SK-N-SH treated with all-trans-retinoic acid at 6 μM for 48 hours (cell line): ENCODE data around the gene TTF2.

Experiments
- ATAC-seq: fragments of 200-7000 bp; cut with Tn5 transposase; 3 replicates; pipeline ENCODE4 v1.9.1; 2020; ENCODE audit warnings: mild to moderate bottlenecking, moderate library complexity
- ARNTL ChIP-seq: fragments of 450-650 bp; formaldehyde crosslinking; IDR thresholded peaks from 2 replicates; pipeline ENCODE4 v1.5.0; 2020; ENCODE audit warnings: low read depth, mild to moderate bottlenecking, moderate library complexity, borderline replicate concordance
- BACH2 ChIP-seq: fragments of 250-450 bp; sonication (Bioruptor Pico); IDR thresholded peaks from 2 replicates; pipeline ENCODE4 v1.9.0; 2021; ENCODE audit warnings: mild to moderate bottlenecking, borderline replicate concordance
- CSDC2 ChIP-seq: fragments of 250-450 bp; sonication (Bioruptor Pico); IDR thresholded peaks from 2 replicates; pipeline ENCODE4 v1.5.0; 2020; ENCODE audit warnings: mild to moderate bottlenecking, moderate library complexity
- ESRRG ChIP-seq: fragments of 250-450 bp; sonication (Bioruptor Pico); IDR thresholded peaks from 2 replicates; pipeline ENCODE4 v1.6.1; 2021; ENCODE audit warnings: mild to moderate bottlenecking
- GLIS3 ChIP-seq: fragments of 250-450 bp; sonication (Bioruptor Pico); IDR thresholded peaks from 2 replicates; pipeline ENCODE4 v1.5.0; 2020; ENCODE audit warnings: mild to moderate bottlenecking, moderate library complexity
- ISL1 ChIP-seq: fragments of 250-450 bp; sonication (Bioruptor Pico); IDR thresholded peaks from 2 replicates; pipeline ENCODE4 v2.1.2; 2022; ENCODE audit warnings: mild to moderate bottlenecking, moderate library complexity
- OSR1 ChIP-seq: fragments of 250-450 bp; sonication (Bioruptor Pico); IDR thresholded peaks from 2 replicates; pipeline ENCODE4 v1.8.0; 2022; ENCODE audit warnings: moderate library complexity, mild to moderate bottlenecking, inconsistent platforms
- POU6F1 ChIP-seq: fragments of 250-450 bp; sonication (Bioruptor Pico); IDR thresholded peaks from 2 replicates; pipeline ENCODE4 v1.8.0; 2021; ENCODE audit warnings: low read depth, mild to moderate bottlenecking, moderate library complexity, borderline replicate concordance
- PPARA ChIP-seq: fragments of 250-450 bp; sonication (Bioruptor Pico); IDR thresholded peaks from 2 replicates; pipeline ENCODE4 v1.5.0; 2020; ENCODE audit warnings: mild to moderate bottlenecking, borderline replicate concordance
- RARB ChIP-seq: fragments of 250-450 bp; sonication (Bioruptor Pico); IDR thresholded peaks from 2 replicates; pipeline ENCODE4 v1.8.0; 2021; ENCODE audit warnings: mild to moderate bottlenecking, moderate library complexity
- SNAI2 ChIP-seq: fragments of 250-450 bp; sonication (Bioruptor Pico); IDR thresholded peaks from 2 replicates; pipeline ENCODE4 v1.5.0; 2020; ENCODE audit warnings: mild to moderate bottlenecking, moderate library complexity
- TCF4 ChIP-seq: fragments of 250-450 bp; sonication (Bioruptor Pico); IDR thresholded peaks from 2 replicates; pipeline ENCODE4 v1.8.0; 2021; ENCODE audit warnings: mild to moderate bottlenecking, moderate library complexity, borderline replicate concordance
- TOX ChIP-seq: fragments of 250-450 bp; sonication (Bioruptor Pico); IDR thresholded peaks from 2 replicates; pipeline ENCODE4 v1.8.0; 2021; ENCODE audit warnings: mild to moderate bottlenecking, moderate library complexity, borderline replicate concordance
- ZC3H10 ChIP-seq: fragments of 250-450 bp; sonication (Bioruptor Pico); IDR thresholded peaks from 2 replicates; pipeline ENCODE4 v1.5.1; 2021; ENCODE audit warnings: mild to moderate bottlenecking, moderate library complexity
- ZFP3 ChIP-seq: fragments of 250-450 bp; sonication (Bioruptor Pico); IDR thresholded peaks from 2 replicates; pipeline ENCODE4 v1.5.0; 2020; ENCODE audit warnings: mild to moderate bottlenecking, moderate library complexity
- ZFP30 ChIP-seq: fragments of 450-650 bp; formaldehyde crosslinking; IDR thresholded peaks from 2 replicates; pipeline ENCODE4 v1.5.0; 2022; ENCODE audit warnings: mild to moderate bottlenecking, moderate library complexity
- ZNF565 ChIP-seq: fragments of 450-650 bp; formaldehyde crosslinking; conservative IDR thresholded peaks from 2 replicates; pipeline ENCODE4 v1.5.0; 2020; ENCODE audit warnings: low read depth, mild to moderate bottlenecking, moderate library complexity
- ZNF70 ChIP-seq: fragments of 450-650 bp; formaldehyde crosslinking; IDR thresholded peaks from 2 replicates; pipeline ENCODE4 v1.5.0; 2020; ENCODE audit warnings: mild to moderate bottlenecking, moderate library complexity
- ZNF8 ChIP-seq: fragments of 450-650 bp; formaldehyde crosslinking; IDR thresholded peaks from 2 replicates; pipeline ENCODE4 v1.5.0; 2020; ENCODE audit warnings: mild to moderate bottlenecking, moderate library complexity
- TF ChIP-seq, protein P1 (sequence below): fragments of 250-450 bp; sonication (Bioruptor Pico); IDR thresholded peaks from 2 replicates; pipeline ENCODE4 v1.5.0; 2020; ENCODE audit warnings: mild to moderate bottlenecking, moderate library complexity
- TF ChIP-seq, protein P2 (sequence below): fragments of 250-450 bp; sonication (Bioruptor Pico); IDR thresholded peaks from 2 replicates; pipeline ENCODE4 v1.5.1; 2021; ENCODE audit warnings: mild to moderate bottlenecking, moderate library complexity
- TF ChIP-seq, protein P3 (sequence below): fragments of 250-450 bp; sonication (Bioruptor Pico); IDR thresholded peaks from 2 replicates; pipeline ENCODE4 v1.8.0; 2020; ENCODE audit warnings: mild to moderate bottlenecking, moderate library complexity, borderline replicate concordance
- TF ChIP-seq, protein P4 (sequence below): fragments of 250-450 bp; sonication (Bioruptor Pico); IDR thresholded peaks from 2 replicates; pipeline ENCODE4 v1.5.1; 2020; ENCODE audit warnings: low read depth, mild to moderate bottlenecking, moderate library complexity

TTF2 gene

GRCh38 chr1:117137281-117137855 lies 77.2 kb downstream of the TTF2 start:
- TF ChIP-seq, protein P1, sequence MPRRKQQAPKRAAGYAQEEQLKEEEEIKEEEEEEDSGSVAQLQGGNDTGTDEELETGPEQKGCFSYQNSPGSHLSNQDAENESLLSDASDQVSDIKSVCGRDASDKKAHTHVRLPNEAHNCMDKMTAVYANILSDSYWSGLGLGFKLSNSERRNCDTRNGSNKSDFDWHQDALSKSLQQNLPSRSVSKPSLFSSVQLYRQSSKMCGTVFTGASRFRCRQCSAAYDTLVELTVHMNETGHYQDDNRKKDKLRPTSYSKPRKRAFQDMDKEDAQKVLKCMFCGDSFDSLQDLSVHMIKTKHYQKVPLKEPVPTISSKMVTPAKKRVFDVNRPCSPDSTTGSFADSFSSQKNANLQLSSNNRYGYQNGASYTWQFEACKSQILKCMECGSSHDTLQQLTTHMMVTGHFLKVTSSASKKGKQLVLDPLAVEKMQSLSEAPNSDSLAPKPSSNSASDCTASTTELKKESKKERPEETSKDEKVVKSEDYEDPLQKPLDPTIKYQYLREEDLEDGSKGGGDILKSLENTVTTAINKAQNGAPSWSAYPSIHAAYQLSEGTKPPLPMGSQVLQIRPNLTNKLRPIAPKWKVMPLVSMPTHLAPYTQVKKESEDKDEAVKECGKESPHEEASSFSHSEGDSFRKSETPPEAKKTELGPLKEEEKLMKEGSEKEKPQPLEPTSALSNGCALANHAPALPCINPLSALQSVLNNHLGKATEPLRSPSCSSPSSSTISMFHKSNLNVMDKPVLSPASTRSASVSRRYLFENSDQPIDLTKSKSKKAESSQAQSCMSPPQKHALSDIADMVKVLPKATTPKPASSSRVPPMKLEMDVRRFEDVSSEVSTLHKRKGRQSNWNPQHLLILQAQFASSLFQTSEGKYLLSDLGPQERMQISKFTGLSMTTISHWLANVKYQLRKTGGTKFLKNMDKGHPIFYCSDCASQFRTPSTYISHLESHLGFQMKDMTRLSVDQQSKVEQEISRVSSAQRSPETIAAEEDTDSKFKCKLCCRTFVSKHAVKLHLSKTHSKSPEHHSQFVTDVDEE (CRISPR knock-in tag) = no peak
- TF ChIP-seq GLIS3 (no peak), ARNTL (CRISPR knock-in tag) (no peak), ISL1 (CRISPR knock-in tag) (no peak), ZC3H10 (no peak), POU6F1 (no peak), TCF4 (CRISPR knock-in tag) (no peak), ZNF565 (CRISPR knock-in tag) (no peak)
- ATAC-seq = no peak

GRCh38 chr1:117138106-117138505 lies 78.0 kb downstream of the TTF2 start:
- no peak for ATAC-seq
- no peak for TF ChIP-seq PPARA
- no peak for TF ChIP-seq ZNF70 (CRISPR knock-in tag)
- no peak for TF ChIP-seq TCF4 (CRISPR knock-in tag)
- TF ChIP-seq, protein P2, sequence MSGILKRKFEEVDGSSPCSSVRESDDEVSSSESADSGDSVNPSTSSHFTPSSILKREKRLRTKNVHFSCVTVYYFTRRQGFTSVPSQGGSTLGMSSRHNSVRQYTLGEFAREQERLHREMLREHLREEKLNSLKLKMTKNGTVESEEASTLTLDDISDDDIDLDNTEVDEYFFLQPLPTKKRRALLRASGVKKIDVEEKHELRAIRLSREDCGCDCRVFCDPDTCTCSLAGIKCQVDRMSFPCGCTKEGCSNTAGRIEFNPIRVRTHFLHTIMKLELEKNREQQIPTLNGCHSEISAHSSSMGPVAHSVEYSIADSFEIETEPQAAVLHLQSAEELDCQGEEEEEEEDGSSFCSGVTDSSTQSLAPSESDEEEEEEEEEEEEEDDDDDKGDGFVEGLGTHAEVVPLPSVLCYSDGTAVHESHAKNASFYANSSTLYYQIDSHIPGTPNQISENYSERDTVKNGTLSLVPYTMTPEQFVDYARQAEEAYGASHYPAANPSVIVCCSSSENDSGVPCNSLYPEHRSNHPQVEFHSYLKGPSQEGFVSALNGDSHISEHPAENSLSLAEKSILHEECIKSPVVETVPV (CRISPR knock-in tag) = no peak
- TF ChIP-seq OSR1 (CRISPR knock-in tag) = no peak
- TF ChIP-seq ZNF565 (CRISPR knock-in tag) = no peak
- no peak for TF ChIP-seq RARB (CRISPR knock-in tag)
- TF ChIP-seq ZNF8 = no peak
- TF ChIP-seq ZFP3 (CRISPR knock-in tag) = no peak
- TF ChIP-seq, protein P3, sequence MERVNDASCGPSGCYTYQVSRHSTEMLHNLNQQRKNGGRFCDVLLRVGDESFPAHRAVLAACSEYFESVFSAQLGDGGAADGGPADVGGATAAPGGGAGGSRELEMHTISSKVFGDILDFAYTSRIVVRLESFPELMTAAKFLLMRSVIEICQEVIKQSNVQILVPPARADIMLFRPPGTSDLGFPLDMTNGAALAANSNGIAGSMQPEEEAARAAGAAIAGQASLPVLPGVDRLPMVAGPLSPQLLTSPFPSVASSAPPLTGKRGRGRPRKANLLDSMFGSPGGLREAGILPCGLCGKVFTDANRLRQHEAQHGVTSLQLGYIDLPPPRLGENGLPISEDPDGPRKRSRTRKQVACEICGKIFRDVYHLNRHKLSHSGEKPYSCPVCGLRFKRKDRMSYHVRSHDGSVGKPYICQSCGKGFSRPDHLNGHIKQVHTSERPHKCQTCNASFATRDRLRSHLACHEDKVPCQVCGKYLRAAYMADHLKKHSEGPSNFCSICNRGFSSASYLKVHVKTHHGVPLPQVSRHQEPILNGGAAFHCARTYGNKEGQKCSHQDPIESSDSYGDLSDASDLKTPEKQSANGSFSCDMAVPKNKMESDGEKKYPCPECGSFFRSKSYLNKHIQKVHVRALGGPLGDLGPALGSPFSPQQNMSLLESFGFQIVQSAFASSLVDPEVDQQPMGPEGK (CRISPR knock-in tag) = no peak
- TF ChIP-seq CSDC2 (CRISPR knock-in tag) = no peak
- no peak for TF ChIP-seq ZFP30 (CRISPR knock-in tag)
- no peak for TF ChIP-seq TOX (CRISPR knock-in tag)
- no peak for TF ChIP-seq POU6F1
- TF ChIP-seq GLIS3 = no peak
- TF ChIP-seq ISL1 (CRISPR knock-in tag) = no peak
- no peak for TF ChIP-seq ESRRG (CRISPR knock-in tag)
- TF ChIP-seq, all 23 proteins: peak for 0

GRCh38 chr1:117138561-117138960 lies 78.4 kb downstream of the TTF2 start:
- ATAC-seq = no peak
- TF ChIP-seq ARNTL (CRISPR knock-in tag) (no peak), OSR1 (CRISPR knock-in tag) (no peak), GLIS3 (no peak), ZNF70 (CRISPR knock-in tag) (no peak), ISL1 (CRISPR knock-in tag) (no peak), SNAI2 (CRISPR knock-in tag) (no peak), TOX (CRISPR knock-in tag) (no peak), PPARA (no peak), RARB (CRISPR knock-in tag) (no peak), ZFP3 (CRISPR knock-in tag) (no peak), BACH2 (CRISPR knock-in tag) (no peak), ZNF8 (no peak), ESRRG (CRISPR knock-in tag) (no peak)
- TF ChIP-seq, protein P4, sequence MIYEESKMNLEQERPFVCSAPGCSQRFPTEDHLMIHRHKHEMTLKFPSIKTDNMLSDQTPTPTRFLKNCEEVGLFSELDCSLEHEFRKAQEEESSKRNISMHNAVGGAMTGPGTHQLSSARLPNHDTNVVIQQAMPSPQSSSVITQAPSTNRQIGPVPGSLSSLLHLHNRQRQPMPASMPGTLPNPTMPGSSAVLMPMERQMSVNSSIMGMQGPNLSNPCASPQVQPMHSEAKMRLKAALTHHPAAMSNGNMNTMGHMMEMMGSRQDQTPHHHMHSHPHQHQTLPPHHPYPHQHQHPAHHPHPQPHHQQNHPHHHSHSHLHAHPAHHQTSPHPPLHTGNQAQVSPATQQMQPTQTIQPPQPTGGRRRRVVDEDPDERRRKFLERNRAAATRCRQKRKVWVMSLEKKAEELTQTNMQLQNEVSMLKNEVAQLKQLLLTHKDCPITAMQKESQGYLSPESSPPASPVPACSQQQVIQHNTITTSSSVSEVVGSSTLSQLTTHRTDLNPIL = no peak
- TF ChIP-seq, protein P3 (CRISPR knock-in tag) = no peak
- TF ChIP-seq, protein P2 (CRISPR knock-in tag) = no peak
